HG03457 (cell line): ENCODE measurements around the gene CNP.

Experiments used
- ATAC-seq: cut with Tn5 transposase; IDR thresholded peaks from one replicate; pipeline ENCODE4 v1.9.1; 2021; ENCODE audit warnings: moderate number of reproducible peaks; ENCODE audit not compliant: unreplicated experiment

CNP gene

GRCh38 chr17:41971721-41972523, 5.3 kb downstream of the CNP start:
- ATAC-seq: no peak

- ATAC-seq: no peak
These were observed 6.2 kb downstream of the CNP start for GRCh38 chr17:41972571-41973407.

- no peak for ATAC-seq
These were observed 6.8 kb downstream of the CNP start for GRCh38 chr17:41973408-41973811.

GRCh38 chr17:41974031-41974430, 7.4 kb downstream of the CNP start:
- no peak for ATAC-seq

- no peak for ATAC-seq
These were observed 8.1 kb downstream of the CNP start for GRCh38 chr17:41974658-41975057.

GRCh38 chr17:41975099-41976083, 8.8 kb downstream of the CNP start:
- ATAC-seq: no peak

GRCh38 chr17:41976142-41976768, 9.7 kb downstream of the CNP start:
- ATAC-seq: no peak

GRCh38 chr17:41977991-41978390, 11.4 kb downstream of the CNP start:
- no peak for ATAC-seq

GRCh38 chr17:41982026-41982760, 15.6 kb downstream of the CNP start:
- ATAC-seq: no peak

- ATAC-seq: no peak
These were observed 17.9 kb downstream of the CNP start for GRCh38 chr17:41984454-41984853.

GRCh38 chr17:41985919-41986318, 19.3 kb downstream of the CNP start:
- ATAC-seq: no peak

GRCh38 chr17:41986634-41987033, 20.0 kb downstream of the CNP start:
- no peak for ATAC-seq

- ATAC-seq: no peak
These were observed 21.0 kb downstream of the CNP start for GRCh38 chr17:41987642-41988041.

GRCh38 chr17:41988418-41988817, 21.8 kb downstream of the CNP start:
- no peak for ATAC-seq

GRCh38 chr17:41989702-41990419, 23.3 kb downstream of the CNP start:
- no peak for ATAC-seq

GRCh38 chr17:41992576-41992975, 26.0 kb downstream of the CNP start:
- no peak for ATAC-seq

- ATAC-seq: no peak
These were observed 30.2 kb downstream of the CNP start for GRCh38 chr17:41996855-41997164.

- no peak for ATAC-seq
These were observed 31.9 kb downstream of the CNP start for GRCh38 chr17:41998497-41998896.

GRCh38 chr17:42000413-42001133, 34.0 kb downstream of the CNP start:
- no peak for ATAC-seq
